Endothelial cell of umbilical vein (primary cell): ENCODE data around the gene CMC2. TPM values are rescaled to one million over a fixed set of nuclear protein-coding genes. Genes with fewer than 3 reads are reported as not detected.

Experiments
- BruUV-seq: library from RNA; stranded (reverse); fragments of 400-500 nt; replicated peaks from 2 replicates; lab custom pipeline; 2021; lab: Mats Ljungman, UMichigan
- CTCF ChIA-PET: fragments of 300-600, 350-600 bp; sonication (Branson Sonifier 250); formaldehyde crosslinking; loops from one replicate; lab custom pipeline; 2021; ENCODE audit warnings: antibody characterized with exemption, inconsistent platforms; lab: Charles Lee
- POLR2A ChIA-PET: fragments of 300-600, 350-600 bp; sonication (Branson Sonifier 250); formaldehyde crosslinking; loops from one replicate; lab custom pipeline; 2021; ENCODE audit warnings: antibody characterized with exemption, inconsistent platforms; lab: Charles Lee
- DNase-seq: peaks from one replicate; pipeline ENCODE4 v3.0.0-alpha.2; 2011; ENCODE audit warnings: low read depth, low spot score
- FAIRE-seq: peaks from 2 replicates; lab custom pipeline; 2011; peaks lifted over from hg19 to GRCh38; lab: Jason Lieb, UNC
- H2AFZ ChIP-seq: 2 replicates; pipeline ENCODE4 v1.6.0; 2012; ENCODE audit warnings: low read depth, low read length, control low read depth, inconsistent platforms
- H3K27ac ChIP-seq: 2 replicates; pipeline ENCODE4 v1.5.1; 2011; ENCODE audit warnings: low read depth, mild to moderate bottlenecking, control low read depth, low read length, moderate library complexity; ENCODE audit not compliant: insufficient read depth
- H3K27me3 ChIP-seq, 2 experiments: 2 replicates each; pipeline versions ENCODE4 v1.6.0 to v1.6.1; 2011; ENCODE audit warnings: low read length in 2 of 2, mixed read lengths in 1 of 2; ENCODE audit not compliant: control insufficient read depth in 2 of 2, insufficient read depth in 2 of 2
- H3K36me3 ChIP-seq, 2 experiments: 2 replicates in 1 of 2; 3 replicates in 1 of 2; pipeline ENCODE4 v1.5.1; 2011; ENCODE audit warnings: low read length in 2 of 2, mild to moderate bottlenecking in 1 of 2, moderate library complexity in 1 of 2; ENCODE audit not compliant: control insufficient read depth in 2 of 2, insufficient read depth in 2 of 2; ENCODE audit errors: extremely low read depth in 1 of 2
- H3K4me1 ChIP-seq: 3 replicates; pipeline ENCODE4 v1.5.1; 2011; ENCODE audit warnings: mild to moderate bottlenecking, low read length; ENCODE audit not compliant: control insufficient read depth, insufficient read depth; ENCODE audit errors: extremely low read depth
- H3K4me2 ChIP-seq: 2 replicates; pipeline ENCODE4 v1.6.1; 2011; ENCODE audit warnings: low read length, control low read depth, mixed read lengths; ENCODE audit not compliant: insufficient read depth
- H3K4me3 ChIP-seq, 3 experiments: fragments of 200-600 bp in 1 of 3; sonication (generic), shearing (Covaris generic) in 1 of 3; replicated peaks in 1 of 3; 2 replicates each; pipeline ENCODE4 v1.5.1; 2011 to 2016; ENCODE audit warnings: control low read depth in 3 of 3, low read length in 3 of 3, mild to moderate bottlenecking in 2 of 3, inconsistent platforms in 1 of 3, low read depth in 1 of 3, moderate library complexity in 1 of 3; ENCODE audit not compliant: insufficient read depth in 1 of 3
- H3K79me2 ChIP-seq: 2 replicates; pipeline ENCODE4 v1.6.0; 2012; ENCODE audit warnings: low read length, inconsistent platforms; ENCODE audit not compliant: control insufficient read depth, insufficient read depth
- H3K9ac ChIP-seq: replicated peaks from 2 replicates; pipeline ENCODE3; 2011; ENCODE audit warnings: low read length, control low read depth; ENCODE audit not compliant: insufficient read depth; ENCODE audit errors: extremely low read depth
- H3K9me1 ChIP-seq: replicated peaks from 3 replicates; pipeline ENCODE4 v1.6.0; 2011; ENCODE audit warnings: mild to moderate bottlenecking, low read length; ENCODE audit not compliant: control insufficient read depth, insufficient read depth; ENCODE audit errors: extremely low read depth
- H3K9me3 ChIP-seq: replicated peaks from 2 replicates; pipeline ENCODE4 v1.5.1; 2012; ENCODE audit warnings: low read length, inconsistent platforms; ENCODE audit not compliant: control insufficient read depth, insufficient read depth
- H4K20me1 ChIP-seq: replicated peaks from 2 replicates; pipeline ENCODE3; 2011; ENCODE audit warnings: mild to moderate bottlenecking, low read length; ENCODE audit not compliant: control insufficient read depth, insufficient read depth; ENCODE audit errors: extremely low read depth
- CTCF ChIP-seq, 2 donors: IDR thresholded peaks; 1 replicate in 1 of 2; 2 replicates in 1 of 2; pipeline ENCODE4 v1.5.1; 2011; ENCODE audit warnings: low read length in 2 of 2, mild to moderate bottlenecking in 2 of 2, moderate library complexity in 2 of 2, control low read depth in 1 of 2, inconsistent platforms in 1 of 2, low read depth in 1 of 2; ENCODE audit not compliant: insufficient read depth in 1 of 2; ENCODE audit errors: extremely low read depth in 1 of 2
- EZH2 ChIP-seq: IDR thresholded peaks from 2 replicates; pipeline ENCODE4 v1.6.1; 2012; ENCODE audit warnings: borderline replicate concordance, low read depth, mild to moderate bottlenecking, moderate library complexity, low read length, inconsistent platforms; ENCODE audit not compliant: severe bottlenecking
- FOS ChIP-seq: IDR thresholded peaks from 2 replicates; pipeline ENCODE4 v1.6.1; 2011; ENCODE audit warnings: mild to moderate bottlenecking, low read length, moderate library complexity, borderline replicate concordance; ENCODE audit not compliant: insufficient read depth
- GATA2 ChIP-seq: IDR thresholded peaks from 2 replicates; pipeline ENCODE4 v1.7.0; 2011; ENCODE audit warnings: low read depth, mild to moderate bottlenecking, moderate library complexity, mixed read lengths, low read length; ENCODE audit not compliant: insufficient read length, insufficient read depth
- JUN ChIP-seq: IDR thresholded peaks from 2 replicates; pipeline ENCODE4 v1.6.1; 2011; ENCODE audit warnings: borderline replicate concordance, low read depth; ENCODE audit not compliant: insufficient read length, insufficient read depth
- MAX ChIP-seq: IDR thresholded peaks from 2 replicates; pipeline ENCODE4 v1.6.1; 2011; ENCODE audit not compliant: insufficient read depth, insufficient read length
- MYC ChIP-seq: IDR thresholded peaks from one replicate; pipeline ENCODE4 v1.6.1; 2011; ENCODE audit warnings: mild to moderate bottlenecking, low read depth, low read length
- POLR2A ChIP-seq: IDR thresholded peaks from 2 replicates; pipeline ENCODE4 v1.6.1; 2012; ENCODE audit warnings: low read depth, mild to moderate bottlenecking, control low read depth, low read length
- POLR2AphosphoS5 ChIP-seq: IDR thresholded peaks from 2 replicates; pipeline ENCODE4 v1.6.1; 2012; ENCODE audit warnings: low read depth, mild to moderate bottlenecking, control low read depth, low read length, moderate library complexity; ENCODE audit not compliant: insufficient read depth
- dilution Hi-C: fragments of 300-500 bp; cut with MboI; formaldehyde crosslinking; loops from one replicate; pipeline ENCODE4 v1.15.0; 2019; ENCODE audit warnings: low sequenced_read_pairs; ENCODE audit not compliant: extremely low pct_ligation_motif_present
- intact Hi-C: fragments of 100-400 bp; cut with micrococcal nuclease; formaldehyde crosslinking; loops from one replicate; pipeline ENCODE4 v1.10.0; 2022
- polyA plus RNA-seq, 4 experiments: library from polyadenylated mRNA; depleted of rRNA in 3 of 4; stranded (reverse) in 3 of 4; unstranded in 1 of 4; fragments of >200 nt; gene quantifications; 2 replicates each; pipeline versions ENCODE4 v1.2.1 to v1.2.3, GENCODE V29; 2011 to 2012; ENCODE audit warnings: missing spikeins in 1 of 4
- total RNA-seq: library from RNA; stranded (reverse); gene quantifications from 2 replicates; pipeline ENCODE4 v1.2.3, GENCODE V29; 2021

CMC2 gene
- total and polyA plus RNA-seq, 2 donors (not counting 3 experiments of a cell fraction or from before 2014, with no cell fraction given) = 97.8 to 216 TPM

- CTCF ChIA-PET = interaction anchor here (1.4 to 4.3 kb wide), 4 partner anchors 9 to 79 kb away, joined by 3 to 38 read pairs (median 6); no protein-coding TSS in a partner anchor
- dilution Hi-C loops = no loop called here
- DNase-seq = no peak
Observed at GRCh38 chr16:81003064-81003463, 3.6 kb downstream of the CMC2 start.

GRCh38 chr16:81001330-81001729 is 5.4 kb downstream of the CMC2 start:
- no peak overlapping the region for H2AFZ ChIP-seq
- FAIRE-seq = no peak
- no peak overlapping the region for H3K4me3 ChIP-seq
- CTCF ChIA-PET = interaction anchor here (1.1 to 4.3 kb wide), 2 partner anchors 7 to 77 kb away, joined by 3 to 38 read pairs; no protein-coding TSS in a partner anchor
- POLR2A ChIA-PET = no interaction called here
- no peak overlapping the region for H3K4me2 ChIP-seq
- H3K27me3 ChIP-seq = no peaks in the 10 kb centered on the region
- no peak for DNase-seq
- no peaks in the 10 kb centered on the region for H4K20me1 ChIP-seq
- dilution Hi-C loops = no loop called here
- H3K9me1 ChIP-seq = no peaks in the 10 kb centered on the region
- no peaks in the 10 kb centered on the region for H3K9me3 ChIP-seq
- no peak overlapping the region for H3K9ac ChIP-seq
- H3K4me1 ChIP-seq = peaks cover 29% of the 10 kb centered on the region
- peaks cover 96% of the 10 kb centered on the region for H3K79me2 ChIP-seq
- intact Hi-C loops = no loop called here
- H3K27ac ChIP-seq = no peak overlapping the region
- no peaks in the 10 kb centered on the region for H3K36me3 ChIP-seq
- TF ChIP-seq MAX (no peak), JUN (no peak), GATA2 (no peak), POLR2AphosphoS5 (no peak), FOS (no peak), MYC (no peak), POLR2A (no peak), CTCF (IDR thresholded peaks at IDR 0.05; ENCODE audit: extremely low read depth in 1 of 2, insufficient read depth in 1 of 2, low read depth in 1 of 2, low read length in 2 of 2) (no peak), EZH2 (no peak)
- no TSS peak for BruUV-seq

More at GRCh38 chr16:81003064-81003463, 3.6 kb downstream of the CMC2 start:
- POLR2A ChIA-PET = no interaction called here
- Histone ChIP-seq H3K4me2 (no peak overlapping the region), H2AFZ (no peak overlapping the region), H3K4me1 (peaks cover 14% of the 10 kb centered on the region), H3K9me3 (no peaks in the 10 kb centered on the region), H3K27ac (no peak overlapping the region), H3K27me3 (no peaks in the 10 kb centered on the region), H3K9me1 (no peaks in the 10 kb centered on the region), H4K20me1 (no peaks in the 10 kb centered on the region), H3K4me3 (no peak overlapping the region), H3K9ac (no peak overlapping the region), H3K79me2 (peaks cover 88% of the 10 kb centered on the region), H3K36me3 (no peaks in the 10 kb centered on the region)
- FAIRE-seq = no peak
- intact Hi-C loops = no loop called here
- no TSS peak for BruUV-seq
- no peak for TF ChIP-seq JUN
- no peak for TF ChIP-seq EZH2
- TF ChIP-seq GATA2 = no peak
- no peak for TF ChIP-seq POLR2AphosphoS5
